Activated CD4-positive, alpha-beta T cell treated with anti-CD3 and anti-CD28 coated beads, Interleukin-2, Interleukin-6, amounts not matched to agents 100 ng/mL and 50 ng/mL, durations not matched to agents 16 hours and 8 hours (primary cell): ENCODE results near the gene STRN.
A peak's percentile ranks its signal among the peaks of the same experiment; 100 is the strongest.
"Not testable (repeated sequence)": the region's sequence is repeated elsewhere in the genome, so short reads cannot be mapped to it uniquely, and the experiment has no call there.

Experiments used
- DNase-seq: peaks from one replicate; pipeline ENCODE4 v3.0.0-alpha.2; 2020

Gene STRN

DNA sequence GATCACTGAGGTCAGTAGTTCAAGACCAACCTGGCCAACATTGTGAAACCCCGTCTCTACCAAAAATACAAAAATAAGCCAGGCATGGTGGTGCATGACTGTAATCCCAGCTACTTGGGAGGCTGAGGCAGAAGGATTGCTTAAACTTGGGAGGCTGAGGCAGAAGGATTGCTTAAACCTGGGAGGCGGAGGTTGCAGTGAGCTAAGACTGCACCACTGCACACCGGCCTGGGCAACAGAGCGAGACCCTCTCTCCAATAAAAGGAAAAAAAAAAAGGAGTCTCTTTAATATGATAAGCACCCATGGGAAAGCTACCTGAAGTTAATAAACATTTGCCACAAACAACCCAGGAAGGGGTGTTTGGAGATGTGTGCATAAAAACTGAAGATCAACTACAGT lies 2.6 kb downstream of the STRN start:
- no peak for DNase-seq

GRCh38 chr2:36963106-36963505 lies 3.2 kb downstream of the STRN start:
- no peak for DNase-seq

DNA sequence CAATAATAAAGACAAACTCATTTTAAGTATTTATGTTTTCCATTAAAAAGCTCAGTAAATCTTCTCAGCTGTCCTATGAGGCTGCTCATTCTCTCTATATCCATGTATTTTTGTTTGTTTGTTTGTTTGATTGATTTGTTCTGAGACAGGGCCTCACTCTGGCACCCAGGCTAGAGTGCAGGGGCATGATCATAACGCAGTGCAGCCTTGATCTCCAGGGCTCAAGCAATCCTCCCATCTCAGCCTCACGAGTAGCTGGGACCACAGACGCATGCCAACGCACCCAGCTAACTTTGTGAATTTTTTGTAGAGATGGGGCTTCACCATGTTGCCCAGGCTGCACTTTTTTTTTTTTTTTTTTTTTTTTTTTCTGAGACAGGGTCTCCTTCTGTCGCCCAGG lies 5.6 kb downstream of the STRN start:
- DNase-seq: no peak

- no peak for DNase-seq
These were observed 6.2 kb downstream of the STRN start for GRCh38 chr2:36960005-36960675.

DNA sequence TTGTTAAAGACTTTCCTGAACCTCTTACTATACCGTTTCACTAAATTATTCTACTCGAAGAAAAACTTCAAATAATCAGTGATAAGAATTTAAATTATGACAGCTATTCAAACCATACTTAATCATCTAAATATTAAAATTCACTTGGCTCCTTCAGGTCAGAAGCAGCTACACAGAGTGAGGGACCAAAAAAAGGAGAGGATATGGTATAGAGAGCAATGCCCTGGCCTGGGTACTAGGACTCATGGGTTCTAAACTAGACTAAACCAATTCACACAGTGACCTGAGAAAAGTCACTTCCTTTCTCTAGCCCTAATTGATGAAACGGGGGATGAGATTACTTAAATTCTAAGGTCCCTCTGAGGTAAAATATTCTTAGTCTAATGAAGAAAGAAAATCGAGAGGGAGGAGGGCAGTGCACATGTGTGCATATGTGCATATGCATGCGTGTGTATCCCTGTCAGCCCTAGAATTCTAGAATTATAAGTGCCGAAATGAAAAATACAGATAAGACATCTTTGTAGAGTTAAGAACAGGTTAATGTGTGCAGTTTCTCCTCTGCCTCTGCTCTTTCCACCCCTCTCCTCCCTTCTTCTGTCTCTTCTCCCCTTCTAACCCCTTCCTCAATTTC lies 11.2 kb downstream of the STRN start:
- no peak for DNase-seq

GRCh38 chr2:36952748-36953197 lies 13.6 kb downstream of the STRN start:
- no peak for DNase-seq

DNA sequence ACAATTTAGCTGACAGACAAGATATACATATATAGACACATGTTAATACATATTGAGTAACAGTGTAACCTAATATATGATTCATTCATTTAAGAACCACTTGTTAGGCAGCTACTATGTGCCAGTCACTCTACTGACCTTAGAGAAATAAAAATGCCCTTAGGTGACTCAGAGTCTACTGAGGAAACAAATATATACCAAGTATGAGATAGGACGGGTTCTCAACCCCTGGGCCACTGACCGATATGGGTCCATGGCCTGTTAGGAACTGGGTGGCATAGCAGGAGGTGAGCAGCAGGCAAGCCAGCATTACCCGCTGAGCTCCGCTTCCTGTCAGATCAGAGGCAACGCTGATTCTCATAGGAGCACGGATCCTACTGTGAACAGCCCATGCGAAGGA lies 14.8 kb downstream of the STRN start:
- DNase-seq: no peak

DNA sequence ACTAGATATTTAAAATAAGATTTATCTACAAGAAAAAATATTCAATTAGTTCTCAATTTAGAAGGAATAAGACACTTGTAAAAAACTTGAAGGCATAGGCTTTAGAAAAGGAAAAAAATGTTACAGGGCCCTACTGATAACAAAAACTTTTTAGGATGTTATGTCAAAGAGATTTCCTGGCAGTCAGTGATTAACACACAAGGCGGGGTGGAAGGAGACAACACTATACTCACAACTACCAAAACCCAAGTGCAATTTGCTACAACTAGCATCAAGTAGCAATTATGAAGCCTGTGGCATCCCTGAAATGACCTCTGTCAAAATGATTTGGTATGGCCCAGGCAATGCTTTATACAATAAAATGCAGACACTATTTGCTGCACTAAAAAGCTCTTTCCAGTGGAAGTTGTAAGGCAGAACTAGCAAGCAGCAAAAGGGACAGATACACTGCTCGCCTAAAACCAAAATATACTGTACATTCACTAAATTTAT lies 15.3 kb downstream of the STRN start:
- no peak for DNase-seq

DNA sequence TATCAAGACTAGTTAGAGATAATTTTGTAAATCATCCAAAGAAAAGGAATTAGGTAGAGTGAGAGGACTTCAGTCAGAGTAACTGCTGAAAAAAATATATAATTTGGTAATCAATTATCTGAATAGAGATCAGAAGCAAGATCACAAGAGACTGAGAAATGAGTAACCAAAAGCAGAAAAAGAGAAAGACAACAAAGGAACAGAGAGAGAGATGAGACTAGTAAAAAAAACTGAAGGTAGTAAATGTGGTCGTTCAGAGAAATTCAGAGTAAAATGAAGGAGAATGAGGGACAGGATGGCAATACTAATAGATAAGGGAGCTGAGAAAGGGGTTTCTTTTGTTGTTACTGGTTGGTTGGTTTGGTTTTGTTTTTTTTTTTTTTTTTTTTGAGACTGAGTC lies 16.5 kb downstream of the STRN start:
- no peak for DNase-seq

GRCh38 chr2:36945240-36945639 lies 21.1 kb downstream of the STRN start:
- not testable (repeated sequence) for DNase-seq

DNA sequence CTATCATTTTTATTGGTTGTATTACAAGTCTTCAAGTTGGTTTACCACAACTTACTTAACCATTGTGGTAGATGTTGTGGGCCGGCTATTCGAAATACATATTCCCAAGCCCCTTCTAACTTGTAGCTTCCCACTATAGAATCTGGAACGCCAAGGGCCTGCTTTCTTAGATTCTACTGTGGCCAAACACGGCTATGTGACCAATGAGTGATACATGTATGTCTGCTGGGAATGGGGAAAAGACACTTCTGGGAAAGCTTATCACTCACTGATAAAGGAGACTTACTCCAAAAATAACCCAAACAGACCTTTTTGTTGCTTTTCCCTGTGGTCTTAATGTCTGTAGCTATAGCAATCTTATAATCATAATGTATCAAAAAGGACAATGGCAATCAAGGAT lies 24.5 kb downstream of the STRN start:
- DNase-seq: no peak

DNA sequence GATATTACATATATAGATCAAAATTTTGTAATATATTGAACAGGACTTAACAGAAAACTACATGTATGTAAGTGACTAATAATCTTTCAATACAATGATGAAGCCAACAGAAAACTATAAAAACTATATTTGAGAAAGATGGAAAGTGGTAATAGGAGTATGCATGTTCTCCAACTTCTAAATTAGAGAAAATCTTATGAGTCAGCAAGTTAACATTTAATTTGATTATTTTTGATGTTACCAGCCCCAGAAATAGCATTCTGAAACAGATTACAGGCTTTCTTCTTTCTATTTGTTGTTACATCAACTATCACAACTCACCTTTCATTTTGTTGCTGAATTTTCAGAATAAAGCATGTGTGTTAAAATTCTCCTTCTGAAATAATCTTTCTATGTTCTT lies 29.8 kb downstream of the STRN start:
- DNase-seq: not testable (repeated sequence)

GRCh38 chr2:36931688-36932087 lies 34.6 kb downstream of the STRN start:
- DNase-seq: not testable (repeated sequence)

GRCh38 chr2:36930787-36931410 lies 35.4 kb downstream of the STRN start:
- DNase-seq: not testable (repeated sequence)

DNA sequence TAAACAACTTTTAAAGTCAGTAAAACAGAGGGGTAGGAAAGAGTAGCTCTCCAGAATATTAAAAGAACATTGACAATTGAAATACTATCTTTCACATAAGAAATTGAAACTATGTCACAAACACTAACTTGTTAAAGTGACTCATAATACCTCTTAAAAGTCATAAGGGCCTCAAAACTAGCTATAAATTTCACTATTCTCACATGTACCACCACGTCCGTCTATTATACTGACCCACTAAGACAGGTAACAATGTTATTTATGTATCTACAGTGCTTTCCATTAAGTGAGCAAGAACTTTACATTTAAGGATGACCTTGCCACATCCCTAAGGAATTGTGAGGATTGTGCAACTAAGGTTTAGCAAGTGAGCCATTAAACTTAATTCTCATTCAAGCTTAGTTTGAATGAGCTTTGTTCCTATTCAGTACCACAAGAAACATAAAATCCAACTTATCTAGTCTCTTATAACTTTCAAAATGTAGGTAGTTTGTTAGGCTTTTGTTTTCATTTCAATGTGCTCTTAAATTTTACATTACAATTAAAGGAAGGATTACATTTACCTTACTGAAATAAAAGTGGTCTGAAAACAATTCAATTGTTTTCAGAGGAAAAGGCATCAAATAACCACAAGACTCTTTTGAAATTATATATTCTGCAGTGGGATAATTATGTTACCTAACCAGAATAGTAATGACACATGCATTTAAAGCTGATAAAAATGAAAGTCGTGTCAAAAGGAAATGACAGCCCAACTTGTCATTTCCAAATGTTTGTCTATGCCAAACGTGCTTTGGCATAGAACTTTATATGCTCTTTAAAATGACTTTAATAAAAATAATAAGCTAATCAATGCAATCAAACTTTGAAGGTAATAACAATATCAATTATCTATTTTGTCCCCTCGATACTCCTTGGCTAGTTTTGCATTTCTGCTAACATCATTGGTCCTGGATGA lies 39.9 kb downstream of the STRN start:
- DNase-seq: peak; percentile 27

GRCh38 chr2:36922629-36923028 lies 43.7 kb downstream of the STRN start:
- not testable (repeated sequence) for DNase-seq

DNA sequence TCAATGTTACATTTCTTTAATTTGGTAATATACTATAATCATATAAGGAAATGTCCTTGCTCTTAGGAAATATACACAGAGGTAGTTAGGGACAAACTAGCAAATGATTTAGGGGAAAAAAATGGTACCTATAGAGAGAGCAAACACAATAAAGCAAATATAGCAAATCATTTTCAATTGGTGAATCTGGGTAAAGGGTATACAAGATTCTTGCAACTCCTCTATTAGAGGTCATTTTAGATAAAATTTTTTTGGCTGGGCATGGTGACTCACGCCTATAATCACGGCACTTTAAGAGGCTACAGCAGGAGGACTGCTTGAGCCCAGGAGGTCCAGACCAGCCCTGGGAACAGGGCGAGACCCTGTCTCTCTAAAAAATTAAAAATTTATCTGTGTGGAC lies 44.4 kb downstream of the STRN start:
- no peak for DNase-seq

DNA sequence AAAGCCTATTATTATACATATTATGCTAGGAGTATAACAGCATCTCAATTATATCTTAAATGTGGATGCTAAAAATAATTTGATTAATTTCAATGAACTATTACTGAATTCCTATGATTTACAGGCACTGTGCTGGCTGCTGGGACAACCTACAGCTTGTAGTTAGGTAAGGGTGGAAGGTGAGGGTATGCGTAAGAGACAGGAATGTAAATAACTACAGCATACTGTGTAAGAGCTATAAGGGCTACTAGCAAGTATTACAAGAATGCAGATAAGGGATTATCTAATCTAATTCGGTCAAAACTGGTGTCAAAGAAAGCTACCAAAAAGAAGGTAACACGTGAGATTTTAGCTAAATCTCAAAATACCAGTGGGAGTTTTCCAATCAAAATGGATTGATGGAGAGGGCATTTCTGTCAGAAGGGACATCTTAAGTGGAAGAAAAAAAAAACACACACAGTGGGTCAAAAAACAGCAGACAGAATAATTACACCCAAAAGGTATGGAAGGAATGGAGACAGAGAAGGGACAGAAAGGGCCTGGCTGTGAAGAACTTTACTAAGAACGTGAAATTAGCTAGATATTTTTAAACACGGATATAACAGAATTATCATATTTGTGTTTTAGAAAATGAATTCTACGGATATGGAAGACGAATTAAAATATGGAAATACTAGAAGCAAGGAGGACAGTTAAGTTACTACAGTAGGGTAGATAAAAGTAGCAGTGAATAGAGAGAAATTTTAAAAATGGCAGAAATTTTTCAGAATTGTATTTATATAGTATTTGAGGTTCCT lies 47.1 kb downstream of the STRN start:
- DNase-seq: no peak

- DNase-seq: no peak
These were observed 48.0 kb downstream of the STRN start for GRCh38 chr2:36918307-36918706.

DNA sequence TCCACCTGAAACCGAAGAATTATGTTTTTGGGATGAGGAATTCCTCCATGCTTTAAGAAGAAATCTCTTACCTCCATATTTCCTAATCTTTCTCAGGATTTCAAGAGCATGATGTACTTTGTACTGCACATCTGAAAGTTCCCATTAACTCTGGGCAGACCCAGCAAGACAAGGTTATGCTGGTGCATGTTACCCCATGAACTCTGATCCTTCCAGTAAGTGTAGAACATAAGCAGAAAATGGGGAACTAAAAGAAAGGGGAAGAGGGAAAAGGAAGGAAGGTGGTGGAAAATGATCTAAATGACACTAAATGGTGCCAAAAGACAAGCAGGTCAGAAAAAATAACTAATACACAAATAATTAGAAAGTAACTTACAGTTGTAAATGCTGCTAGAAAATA lies 50.7 kb downstream of the STRN start:
- DNase-seq: no peak

- DNase-seq: no peak
These were observed 53.6 kb downstream of the STRN start for GRCh38 chr2:36912695-36913094.

DNA sequence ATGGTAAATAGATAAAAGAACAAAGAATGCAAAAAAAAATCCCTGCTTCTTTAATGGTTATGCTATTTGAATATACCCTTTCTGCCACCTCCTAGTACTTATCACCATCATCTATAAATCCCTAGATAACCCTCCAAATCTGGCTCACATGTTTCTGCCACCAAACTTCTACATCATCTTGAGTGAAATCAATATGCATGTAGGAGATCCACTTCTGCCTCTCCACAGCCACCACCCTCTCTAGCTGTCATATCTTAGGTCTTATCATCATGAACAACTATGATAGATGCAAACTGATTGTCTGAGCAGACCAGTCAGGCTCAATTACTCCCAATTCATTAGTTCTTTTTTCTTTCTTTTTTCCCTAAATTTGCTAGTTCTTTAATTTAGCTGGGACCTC lies 55.3 kb downstream of the STRN start:
- no peak for DNase-seq
